DND-41 (cell line): ENCODE results near the gene RAMP2.

Experiments
- ATAC-seq: fragments of 200-7000 bp; cut with Tn5 transposase; 3 replicates; pipeline ENCODE4 v1.9.1; 2021; ENCODE audit warnings: low read depth; ENCODE audit not compliant: insufficient read depth
- DNase-seq: peaks from one replicate; pipeline ENCODE4 v3.0.0-alpha.2; 2020
- H2AFZ ChIP-seq: 2 replicates; pipeline ENCODE4 v1.6.0; 2012; ENCODE audit warnings: low read depth, low read length
- H3K27ac ChIP-seq: 2 replicates; pipeline ENCODE4 v1.5.1; 2012; ENCODE audit warnings: low read length, inconsistent platforms
- H3K27me3 ChIP-seq: fragments of 200-600 bp; sonication (generic); 2 replicates; pipeline ENCODE4 v1.6.0; 2012; ENCODE audit warnings: low read length, mild to moderate bottlenecking, inconsistent platforms; ENCODE audit not compliant: insufficient read depth, poor library complexity
- H3K36me3 ChIP-seq: 2 replicates; pipeline ENCODE4 v1.5.1; 2012; ENCODE audit warnings: low read length, inconsistent platforms; ENCODE audit not compliant: insufficient read depth
- H3K4me1 ChIP-seq: 2 replicates; pipeline ENCODE4 v1.5.1; 2012; ENCODE audit warnings: mild to moderate bottlenecking, low read length; ENCODE audit not compliant: insufficient read depth
- H3K4me2 ChIP-seq: 2 replicates; pipeline ENCODE4 v1.6.0; 2012; ENCODE audit warnings: mild to moderate bottlenecking, moderate library complexity, low read length, inconsistent platforms; ENCODE audit not compliant: insufficient read depth
- H3K4me3 ChIP-seq, 2 experiments: fragments of 200-600 bp in 1 of 2; shearing (Covaris generic) in 1 of 2; 2 replicates each; pipeline ENCODE4 v1.5.1; 2012 to 2016; ENCODE audit warnings: inconsistent platforms in 2 of 2, low read length in 2 of 2, mild to moderate bottlenecking in 2 of 2, low read depth in 1 of 2, moderate library complexity in 1 of 2
- H3K79me2 ChIP-seq: 2 replicates; pipeline ENCODE4 v1.6.0; 2012; ENCODE audit warnings: low read length, inconsistent platforms; ENCODE audit not compliant: insufficient read depth
- H3K9ac ChIP-seq: 2 replicates; pipeline ENCODE4 v1.6.0; 2012; ENCODE audit warnings: low read depth, mild to moderate bottlenecking, inconsistent platforms, low read length, moderate library complexity
- H3K9me3 ChIP-seq: 2 replicates; pipeline ENCODE4 v1.5.1; 2012; ENCODE audit warnings: low read length, moderate library complexity, mild to moderate bottlenecking, inconsistent platforms; ENCODE audit not compliant: insufficient read depth, severe bottlenecking
- H4K20me1 ChIP-seq: 2 replicates; pipeline ENCODE4 v1.6.0; 2012; ENCODE audit warnings: low read length; ENCODE audit not compliant: insufficient read depth
- CTCF ChIP-seq: IDR thresholded peaks from 2 replicates; pipeline ENCODE4 v1.5.1; 2012; ENCODE audit warnings: borderline replicate concordance, low read length, moderate library complexity, mild to moderate bottlenecking; ENCODE audit not compliant: poor library complexity, severe bottlenecking; ENCODE audit errors: extremely low read depth
- EZH2 ChIP-seq: IDR thresholded peaks from 3 replicates; pipeline ENCODE4 v1.6.1; 2012; ENCODE audit warnings: borderline replicate concordance, low read depth, mild to moderate bottlenecking, moderate library complexity, low read length, inconsistent platforms; ENCODE audit not compliant: severe bottlenecking

The RAMP2 gene

GRCh38 chr17:42806249-42806648, 45.2 kb downstream of the RAMP2 start:
- H3K4me3 ChIP-seq, result no peak overlapping the region
- TF ChIP-seq EZH2 (no peak), CTCF (no peak)
- no peak overlapping the region for H3K9ac ChIP-seq
- H3K79me2 ChIP-seq, result no peaks in the 10 kb centered on the region
- H3K36me3 ChIP-seq, result peaks cover 12% of the 10 kb centered on the region
- H3K27me3 ChIP-seq, result no peaks in the 10 kb centered on the region
- H2AFZ ChIP-seq, result no peak overlapping the region
- H3K4me2 ChIP-seq, result no peak overlapping the region
- ATAC-seq, result no peak
- no peaks in the 10 kb centered on the region for H3K9me3 ChIP-seq
- no peaks in the 10 kb centered on the region for H3K4me1 ChIP-seq
- DNase-seq, result no peak
- H3K27ac ChIP-seq, result no peak overlapping the region
- H4K20me1 ChIP-seq, result no peaks in the 10 kb centered on the region

- no peak overlapping the region for H3K4me2 ChIP-seq
- H3K9ac ChIP-seq, result no peak overlapping the region
- H2AFZ ChIP-seq, result no peak overlapping the region
- no peaks in the 10 kb centered on the region for H3K27me3 ChIP-seq
- H3K4me3 ChIP-seq, result no peak overlapping the region
- H4K20me1 ChIP-seq, result no peaks in the 10 kb centered on the region
- no peak for DNase-seq
- H3K4me1 ChIP-seq, result no peaks in the 10 kb centered on the region
- TF ChIP-seq EZH2 (no peak), CTCF (no peak)
- H3K79me2 ChIP-seq, result no peaks in the 10 kb centered on the region
- no peak for ATAC-seq
- H3K36me3 ChIP-seq, result peaks cover 33% of the 10 kb centered on the region
- no peaks in the 10 kb centered on the region for H3K9me3 ChIP-seq
- no peak overlapping the region for H3K27ac ChIP-seq
Observed at GRCh38 chr17:42809250-42809649, 48.2 kb downstream of the RAMP2 start.
